ENCODE measurements around the gene TOPORS.

DNA sequence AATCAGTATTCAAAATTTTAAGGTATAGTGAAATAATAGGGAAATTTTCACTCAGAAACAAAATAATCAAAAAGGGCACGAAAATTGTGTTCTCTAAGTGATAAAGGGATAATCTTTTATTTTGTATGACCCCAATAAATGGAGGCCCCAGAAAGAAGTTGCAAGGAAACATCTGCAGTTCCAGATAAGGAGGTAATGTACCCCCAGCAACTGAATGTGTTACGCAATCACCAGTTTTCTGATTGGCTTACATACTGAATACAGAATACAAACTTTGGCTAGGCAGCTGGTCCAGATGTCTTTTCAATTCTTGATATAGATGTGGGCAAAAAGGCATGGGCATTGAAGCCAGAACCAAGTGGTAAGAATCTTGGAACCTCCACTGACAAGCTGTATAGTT is 1.7 kb upstream of the TOPORS start:
- no peak for TF ChIP-seq EZH2 (IDR thresholded peaks at IDR 0.05; ENCODE audit: borderline replicate concordance, low read depth, low read length, severe bottlenecking)
- TF ChIP-seq, protein P1, sequence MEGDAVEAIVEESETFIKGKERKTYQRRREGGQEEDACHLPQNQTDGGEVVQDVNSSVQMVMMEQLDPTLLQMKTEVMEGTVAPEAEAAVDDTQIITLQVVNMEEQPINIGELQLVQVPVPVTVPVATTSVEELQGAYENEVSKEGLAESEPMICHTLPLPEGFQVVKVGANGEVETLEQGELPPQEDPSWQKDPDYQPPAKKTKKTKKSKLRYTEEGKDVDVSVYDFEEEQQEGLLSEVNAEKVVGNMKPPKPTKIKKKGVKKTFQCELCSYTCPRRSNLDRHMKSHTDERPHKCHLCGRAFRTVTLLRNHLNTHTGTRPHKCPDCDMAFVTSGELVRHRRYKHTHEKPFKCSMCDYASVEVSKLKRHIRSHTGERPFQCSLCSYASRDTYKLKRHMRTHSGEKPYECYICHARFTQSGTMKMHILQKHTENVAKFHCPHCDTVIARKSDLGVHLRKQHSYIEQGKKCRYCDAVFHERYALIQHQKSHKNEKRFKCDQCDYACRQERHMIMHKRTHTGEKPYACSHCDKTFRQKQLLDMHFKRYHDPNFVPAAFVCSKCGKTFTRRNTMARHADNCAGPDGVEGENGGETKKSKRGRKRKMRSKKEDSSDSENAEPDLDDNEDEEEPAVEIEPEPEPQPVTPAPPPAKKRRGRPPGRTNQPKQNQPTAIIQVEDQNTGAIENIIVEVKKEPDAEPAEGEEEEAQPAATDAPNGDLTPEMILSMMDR (IDR thresholded peaks at IDR 0.05; ENCODE audit: borderline replicate concordance, extremely low read depth, low read length, poor library complexity, severe bottlenecking): no peak
